ENCODE measurements around the gene SALL3.
"Not testable (repeated sequence)": the region's sequence is repeated elsewhere in the genome, so short reads cannot be mapped to it uniquely, and the experiment has no call there.

The SALL3 gene

DNA sequence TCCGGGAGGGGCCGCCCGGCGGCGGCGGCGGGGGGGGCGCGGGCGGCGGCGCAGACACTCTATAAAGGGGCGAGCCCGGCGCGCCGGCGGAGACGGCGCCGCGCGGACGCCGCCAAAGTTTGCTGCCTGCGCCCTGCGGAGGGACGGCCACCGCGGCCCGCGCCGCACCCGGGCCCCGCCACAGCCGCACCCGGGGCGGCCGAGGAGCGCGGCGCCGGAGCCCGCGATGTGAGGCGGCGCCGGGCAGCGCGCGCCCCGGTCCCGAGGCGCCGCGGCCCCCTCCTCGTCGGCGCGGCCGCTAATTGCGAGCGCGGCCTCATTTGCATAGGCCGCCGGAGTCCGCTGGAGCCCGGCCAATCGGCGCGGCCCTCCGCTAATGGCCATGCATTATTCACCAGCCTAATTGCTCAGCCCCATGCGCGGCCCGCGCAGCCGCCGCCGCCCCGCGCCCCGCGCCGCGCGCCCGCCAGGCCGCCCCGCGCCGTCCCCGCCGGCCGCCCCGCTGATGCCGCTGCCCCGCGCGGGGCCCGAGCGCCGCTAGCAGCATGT, at the start of gene SALL3:
Gene SALL3 (plus strand): TSS at position 89 of the 549 bp plus-strand sequence. CDS start 457 bp downstream, at position 546.
- DNase-seq, result peak in 1 of 2 experiments; percentile 18

DNA sequence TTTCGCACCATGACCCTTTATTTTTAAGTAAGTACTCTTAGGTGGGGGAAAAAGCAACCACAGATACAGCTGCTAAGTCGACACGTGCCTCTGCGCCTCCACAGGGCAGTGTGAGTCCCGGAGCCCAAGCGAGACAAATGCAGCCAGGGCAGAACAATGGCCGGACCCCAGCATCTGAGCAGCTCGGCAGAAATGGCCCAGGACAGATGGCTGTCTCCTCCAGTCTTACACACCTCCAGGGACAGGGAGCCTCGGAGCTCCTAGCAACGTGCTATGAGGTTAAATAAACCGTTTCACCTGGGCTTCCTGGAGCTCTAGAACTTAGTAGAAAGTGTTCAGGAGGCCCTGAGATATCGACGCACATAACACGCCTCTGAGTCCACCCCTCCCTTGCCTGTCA, 47.3 kb upstream of the SALL3 start:
- no peak for DNase-seq

- DNase-seq, result no peak
Observed at GRCh38 chr18:78934003-78934402, 45.6 kb upstream of the SALL3 start.

DNA sequence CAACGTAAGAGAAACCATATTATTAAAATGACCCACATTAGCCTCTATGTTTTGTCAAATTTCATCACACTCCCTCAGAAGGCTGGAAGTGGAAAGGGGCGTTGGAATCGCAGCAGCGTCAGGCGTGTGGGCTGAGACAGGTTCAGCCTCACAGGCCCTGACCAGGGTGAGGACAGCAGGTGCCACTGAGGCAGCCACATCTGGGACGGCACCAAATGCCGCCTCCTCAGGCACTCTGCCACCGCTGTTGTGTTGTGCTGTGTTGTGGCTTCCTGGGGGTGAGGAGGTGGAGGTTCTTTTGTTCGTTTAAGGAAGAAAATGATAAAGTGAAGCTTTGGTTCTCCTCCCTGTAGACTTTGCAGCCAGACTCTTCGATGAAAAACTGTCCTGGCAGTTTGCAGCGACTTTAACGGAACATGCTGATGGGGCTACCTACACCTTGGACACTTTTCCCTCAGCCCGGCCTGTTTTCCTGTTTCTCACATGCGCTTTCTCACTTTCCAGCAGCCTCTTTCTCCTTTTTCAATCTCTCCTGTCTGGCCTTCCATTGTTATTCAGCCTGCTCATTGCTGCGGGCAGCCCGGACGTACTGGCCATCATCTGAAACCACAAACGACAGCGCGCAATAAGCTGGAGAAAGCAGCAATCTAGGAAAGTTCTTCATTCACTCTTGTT, 44.9 kb upstream of the SALL3 start:
- no peak for DNase-seq

- no peak for DNase-seq
Observed at GRCh38 chr18:78935406-78935805, 44.2 kb upstream of the SALL3 start.

- no peak for DNase-seq
Observed at GRCh38 chr18:78936251-78937005, 43.2 kb upstream of the SALL3 start.

DNA sequence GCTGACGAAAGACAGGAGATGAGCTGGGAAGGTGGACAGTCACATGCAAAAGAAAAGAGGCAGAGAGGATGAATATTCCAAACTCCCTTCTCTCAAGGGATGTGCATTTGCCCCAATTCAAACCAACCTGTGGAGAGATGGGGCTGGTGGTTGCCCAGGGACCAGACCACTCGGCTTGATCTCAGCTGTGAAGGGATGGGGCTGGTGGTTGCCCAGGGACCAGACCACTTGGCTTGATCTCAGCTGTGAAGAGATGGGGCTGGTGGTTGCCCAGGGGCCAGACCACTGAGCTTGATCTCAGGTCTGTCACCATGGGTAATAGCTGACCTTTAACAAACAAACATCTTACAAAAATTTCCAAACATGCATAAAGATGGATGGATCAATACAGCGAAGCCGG, 42.5 kb upstream of the SALL3 start:
- DNase-seq, result no peak

- DNase-seq, result peak; percentile 56 to 62
Observed at GRCh38 chr18:78939105-78939504, 40.5 kb upstream of the SALL3 start.

- DNase-seq, result no peak
Observed at GRCh38 chr18:78939734-78940494, 39.7 kb upstream of the SALL3 start.

DNA sequence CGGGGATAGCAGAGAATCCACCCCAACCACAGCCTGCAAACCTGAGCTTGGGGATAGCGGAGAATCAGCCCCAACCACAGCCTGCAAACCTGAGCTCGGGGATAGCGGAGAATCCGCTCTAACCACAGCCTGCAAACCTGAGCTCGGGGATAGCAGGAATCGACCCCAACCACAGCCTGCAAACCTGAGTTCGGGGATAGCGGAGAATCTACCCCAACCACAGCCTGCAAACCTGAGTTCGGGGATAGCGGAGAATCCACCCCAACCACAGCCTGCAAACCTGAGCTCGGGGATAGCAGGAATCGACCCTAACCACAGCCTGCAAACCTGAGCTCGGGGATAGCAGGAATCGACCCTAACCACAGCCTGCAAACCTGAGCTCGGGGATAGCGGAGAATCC, 37.4 kb upstream of the SALL3 start:
- not testable (repeated sequence) for DNase-seq

DNA sequence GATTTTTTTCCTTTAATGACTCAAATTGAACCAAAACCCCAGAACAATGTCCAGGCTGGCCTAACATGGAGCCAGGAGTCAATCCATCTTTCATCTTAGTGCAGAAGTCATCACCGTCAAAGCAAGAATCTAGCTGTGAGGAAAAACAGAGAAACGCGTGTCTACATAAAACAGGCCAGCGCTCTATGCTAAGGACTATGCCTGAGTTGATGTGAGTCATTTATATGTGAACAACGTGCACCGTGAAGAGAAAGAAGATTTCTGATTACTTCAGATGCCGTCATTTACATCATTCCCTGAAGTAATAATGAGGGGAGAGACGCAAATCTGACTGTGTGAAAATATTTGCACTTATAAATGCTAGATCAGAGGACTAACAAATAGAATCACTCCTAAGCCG, 34.0 kb upstream of the SALL3 start:
- no peak for DNase-seq

GRCh38 chr18:78947291-78947690, 32.3 kb upstream of the SALL3 start:
- DNase-seq, result no peak

DNA sequence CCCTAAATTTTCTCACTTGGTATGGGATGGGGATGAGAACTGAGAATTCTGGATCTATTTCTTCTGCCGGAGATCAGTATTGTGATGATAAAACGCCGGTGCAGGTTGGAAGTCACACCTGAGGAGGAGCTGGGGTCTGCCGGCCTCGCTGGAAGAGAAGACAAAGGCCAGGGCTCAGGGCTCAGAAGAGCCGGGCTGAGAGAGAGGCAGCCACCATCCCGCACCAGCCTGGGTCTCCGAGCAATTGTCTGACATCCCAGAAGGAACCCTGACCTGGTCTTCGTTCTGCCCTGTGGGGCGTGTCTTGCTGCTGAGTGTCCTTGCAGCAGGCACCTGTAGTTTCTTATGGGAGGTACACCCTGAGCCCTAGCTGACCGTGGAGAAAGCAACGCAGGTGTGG, 31.4 kb upstream of the SALL3 start:
- DNase-seq, result no peak

DNA sequence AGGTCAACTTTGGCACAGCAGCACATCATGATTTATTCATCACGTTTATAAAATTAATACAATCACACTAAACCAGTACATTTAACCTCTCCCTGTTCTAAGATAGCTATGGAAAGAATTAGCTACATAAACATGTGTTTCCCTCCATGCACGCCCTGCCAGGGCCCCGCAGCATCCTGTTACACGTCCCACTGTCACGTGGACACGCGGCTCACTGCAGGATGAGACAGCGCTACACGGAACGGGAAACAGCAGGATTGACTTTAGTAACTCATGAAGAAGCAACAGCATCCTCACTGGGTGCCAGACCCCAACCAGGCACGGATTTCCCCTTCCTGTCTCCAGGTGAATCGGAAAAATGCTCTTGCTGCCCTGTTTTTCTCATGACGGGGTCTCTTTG, 30.9 kb upstream of the SALL3 start:
- DNase-seq, result no peak

DNA sequence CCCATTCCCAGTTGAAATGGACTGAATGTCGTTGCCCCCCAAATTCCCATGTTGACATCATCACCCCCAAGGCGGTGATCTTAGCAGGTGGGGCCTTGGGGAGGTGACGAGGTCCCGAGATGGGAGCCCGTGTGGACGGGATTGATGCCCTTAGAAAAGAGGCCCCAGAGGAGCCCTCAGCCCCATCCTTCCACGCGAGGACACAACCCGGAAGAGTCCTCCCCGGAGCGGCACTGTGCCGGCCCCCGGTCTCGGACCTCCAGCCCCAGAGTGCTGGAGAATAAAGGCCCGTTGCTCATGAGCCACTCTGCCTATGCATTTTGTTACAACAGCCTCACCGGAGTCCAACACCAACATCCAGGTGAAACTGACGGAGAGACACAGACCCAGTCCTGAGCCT, 30.4 kb upstream of the SALL3 start:
- no peak for DNase-seq

- DNase-seq, result no peak
Observed at GRCh38 chr18:78950386-78950785, 29.2 kb upstream of the SALL3 start.

DNA sequence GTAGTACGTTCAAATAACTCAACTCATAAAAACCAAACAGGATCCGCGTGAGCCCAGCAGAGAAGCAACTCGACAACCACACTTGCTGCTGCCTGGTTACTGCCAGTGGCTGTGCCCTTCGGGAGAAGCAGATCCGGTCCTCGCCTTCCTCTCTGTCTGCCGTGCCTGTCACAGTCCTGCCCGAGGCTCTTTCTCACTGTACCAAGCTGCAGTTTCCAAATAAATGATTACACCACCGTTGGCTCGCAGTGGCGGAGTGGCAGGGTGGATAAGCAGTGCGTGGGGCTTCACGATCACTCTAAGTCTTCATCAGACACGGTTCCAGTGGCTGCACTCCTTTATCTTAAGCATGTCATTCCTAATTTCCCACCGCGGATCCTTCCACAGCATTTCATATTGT, 26.1 kb upstream of the SALL3 start:
- DNase-seq, result no peak

- no peak for DNase-seq
Observed at GRCh38 chr18:78955051-78955450, 24.6 kb upstream of the SALL3 start.

DNA sequence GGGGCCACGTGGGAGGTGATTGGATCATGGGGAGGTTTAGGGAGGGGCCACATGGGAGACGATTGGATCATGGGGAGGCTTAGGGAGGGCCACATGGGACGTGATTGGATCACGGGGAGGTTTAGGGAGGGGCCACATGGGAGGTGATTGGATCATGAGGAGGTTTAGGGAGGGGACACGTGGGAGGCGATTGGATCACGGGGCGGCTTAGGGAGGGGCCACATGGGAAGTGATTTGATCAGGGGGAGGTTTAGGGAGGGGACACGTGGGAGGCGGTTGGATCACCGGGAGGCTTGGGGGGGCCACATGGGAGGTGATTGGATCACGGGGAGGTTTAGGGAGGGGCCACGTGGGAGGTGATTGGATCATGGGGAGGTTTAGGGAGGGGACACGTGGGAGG, 22.5 kb upstream of the SALL3 start:
- DNase-seq, result no peak

GRCh38 chr18:78960709-78961108, 18.9 kb upstream of the SALL3 start:
- DNase-seq, result no peak

- no peak for DNase-seq
Observed at GRCh38 chr18:78962098-78962497, 17.5 kb upstream of the SALL3 start.

GRCh38 chr18:78964727-78965126, 14.9 kb upstream of the SALL3 start:
- DNase-seq, result not testable (repeated sequence)

DNA sequence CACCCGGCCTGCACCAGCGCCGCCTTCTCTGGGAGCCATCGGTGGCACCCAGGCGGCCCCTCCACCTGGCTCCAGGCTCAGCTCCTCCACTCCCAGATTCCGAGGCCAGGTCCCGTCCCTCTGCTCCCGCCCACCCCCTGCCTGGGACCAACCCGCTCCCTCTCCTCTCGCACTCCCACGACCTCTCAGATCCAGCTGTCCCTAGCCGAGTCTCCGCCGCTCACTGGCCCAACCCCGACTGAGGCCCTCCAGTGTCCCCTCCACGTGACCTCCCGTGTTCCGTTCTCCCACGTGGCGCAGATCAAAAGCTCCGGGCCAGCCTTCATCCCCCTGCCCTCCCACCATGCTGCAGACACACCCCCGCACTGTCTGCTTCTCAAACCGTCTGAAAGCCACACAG, 14.4 kb upstream of the SALL3 start:
- DNase-seq, result no peak

Measured in activated T-cell treated with anti-CD3 and anti-CD28 coated beads, Interleukin-2, amount 50 U/mL, for 48 hours (primary cell).